Trophoblast cell (in vitro differentiated cells and primary cell): ENCODE data around the gene FLVCR2.
A peak's percentile ranks its signal among the peaks of the same experiment; 100 is the strongest.

Source experiments
- DNase-seq, 2 donors: peaks; one replicate each; pipeline ENCODE4 v3.0.0-alpha.2; 2016
- H2AFZ ChIP-seq: 2 replicates; pipeline ENCODE4 v1.6.1; 2013; ENCODE audit warnings: low read length, moderate library complexity, mild to moderate bottlenecking; ENCODE audit not compliant: insufficient read depth, poor library complexity
- H2AK5ac ChIP-seq: 2 replicates; pipeline ENCODE4 v1.6.1; 2013; ENCODE audit warnings: mild to moderate bottlenecking, low read length
- H2BK120ac ChIP-seq: 2 replicates; pipeline ENCODE4 v1.6.1; 2013; ENCODE audit warnings: low read length, mild to moderate bottlenecking, moderate library complexity; ENCODE audit not compliant: insufficient read depth, poor library complexity
- H2BK12ac ChIP-seq: 2 replicates; pipeline ENCODE4 v1.6.1; 2013; ENCODE audit warnings: mild to moderate bottlenecking, low read length, moderate library complexity
- H2BK5ac ChIP-seq: 2 replicates; pipeline ENCODE4 v1.6.1; 2013; ENCODE audit warnings: low read length, low read depth, moderate library complexity, mild to moderate bottlenecking; ENCODE audit not compliant: poor library complexity
- H3K14ac ChIP-seq: 2 replicates; pipeline ENCODE4 v1.6.1; 2013; ENCODE audit warnings: mild to moderate bottlenecking, low read length
- H3K18ac ChIP-seq: 2 replicates; pipeline ENCODE4 v1.6.1; 2013; ENCODE audit warnings: mild to moderate bottlenecking, low read length
- H3K23ac ChIP-seq: 2 replicates; pipeline ENCODE4 v1.6.1; 2013; ENCODE audit warnings: low read length
- H3K27ac ChIP-seq: 2 replicates; pipeline ENCODE4 v1.5.1; 2013; ENCODE audit warnings: low read depth, mild to moderate bottlenecking, inconsistent platforms, low read length, moderate library complexity
- H3K27me3 ChIP-seq: 2 replicates; pipeline ENCODE4 v1.6.1; 2013; ENCODE audit warnings: inconsistent platforms, mild to moderate bottlenecking, low read length, moderate library complexity; ENCODE audit not compliant: insufficient read depth
- H3K36me3 ChIP-seq, 2 experiments: 1 replicate in 1 of 2; 2 replicates in 1 of 2; pipeline ENCODE4 v1.6.1; 2013; ENCODE audit warnings: low read length in 2 of 2, mild to moderate bottlenecking in 2 of 2, moderate library complexity in 1 of 2; ENCODE audit not compliant: insufficient read depth in 2 of 2, control insufficient read depth in 1 of 2
- H3K4ac ChIP-seq: 2 replicates; pipeline ENCODE4 v1.6.1; 2013; ENCODE audit warnings: low read depth, mild to moderate bottlenecking, low read length, moderate library complexity
- H3K4me1 ChIP-seq, 2 experiments: 1 replicate in 1 of 2; 2 replicates in 1 of 2; pipeline ENCODE4 v1.6.1; 2013; ENCODE audit warnings: low read length in 2 of 2, mild to moderate bottlenecking in 2 of 2, moderate library complexity in 1 of 2; ENCODE audit not compliant: insufficient read depth in 2 of 2, control insufficient read depth in 1 of 2
- H3K4me2 ChIP-seq: 2 replicates; pipeline ENCODE4 v1.6.1; 2013; ENCODE audit warnings: inconsistent platforms, mild to moderate bottlenecking, low read length, moderate library complexity
- H3K4me3 ChIP-seq: 2 replicates; pipeline ENCODE4 v1.5.1; 2013; ENCODE audit warnings: mild to moderate bottlenecking, low read depth, low read length, inconsistent platforms
- H3K79me1 ChIP-seq: one replicate; pipeline ENCODE4 v1.6.1; 2013; ENCODE audit warnings: low read length
- H3K79me2 ChIP-seq: 2 replicates; pipeline ENCODE4 v1.6.1; 2013; ENCODE audit warnings: low read length, mild to moderate bottlenecking; ENCODE audit not compliant: control insufficient read depth, insufficient read depth, poor library complexity
- H3K9ac ChIP-seq: 2 replicates; pipeline ENCODE4 v1.6.1; 2013; ENCODE audit warnings: mild to moderate bottlenecking, low read length
- H3K9me3 ChIP-seq: 2 replicates; pipeline ENCODE4 v1.6.1; 2013; ENCODE audit warnings: low read depth, mild to moderate bottlenecking, control low read depth, inconsistent platforms, low read length; ENCODE audit not compliant: insufficient read depth
- H4K12ac ChIP-seq: 2 replicates; pipeline ENCODE4 v1.6.1; 2013; ENCODE audit warnings: low read depth, mild to moderate bottlenecking, low read length, moderate library complexity
- H4K8ac ChIP-seq: 2 replicates; pipeline ENCODE4 v1.6.1; 2013; ENCODE audit warnings: low read depth, mild to moderate bottlenecking, low read length, moderate library complexity
- H4K91ac ChIP-seq: one replicate; pipeline ENCODE4 v1.6.1; 2013; ENCODE audit warnings: low read depth, mild to moderate bottlenecking, low read length, moderate library complexity
- WGBS: extraction: QIAGEN DNeasy Blood & Tissue Kit; methylation state at CpG from one replicate; pipeline ENCODE4 v1.1.7; 2013; ENCODE audit warnings: missing lambda C conversion rate; ENCODE audit not compliant: insufficient read length, insufficient coverage; ENCODE audit errors: extremely low coverage; 5-methylcytosine and 5-hydroxymethylcytosine counted together

FLVCR2 gene

DNA sequence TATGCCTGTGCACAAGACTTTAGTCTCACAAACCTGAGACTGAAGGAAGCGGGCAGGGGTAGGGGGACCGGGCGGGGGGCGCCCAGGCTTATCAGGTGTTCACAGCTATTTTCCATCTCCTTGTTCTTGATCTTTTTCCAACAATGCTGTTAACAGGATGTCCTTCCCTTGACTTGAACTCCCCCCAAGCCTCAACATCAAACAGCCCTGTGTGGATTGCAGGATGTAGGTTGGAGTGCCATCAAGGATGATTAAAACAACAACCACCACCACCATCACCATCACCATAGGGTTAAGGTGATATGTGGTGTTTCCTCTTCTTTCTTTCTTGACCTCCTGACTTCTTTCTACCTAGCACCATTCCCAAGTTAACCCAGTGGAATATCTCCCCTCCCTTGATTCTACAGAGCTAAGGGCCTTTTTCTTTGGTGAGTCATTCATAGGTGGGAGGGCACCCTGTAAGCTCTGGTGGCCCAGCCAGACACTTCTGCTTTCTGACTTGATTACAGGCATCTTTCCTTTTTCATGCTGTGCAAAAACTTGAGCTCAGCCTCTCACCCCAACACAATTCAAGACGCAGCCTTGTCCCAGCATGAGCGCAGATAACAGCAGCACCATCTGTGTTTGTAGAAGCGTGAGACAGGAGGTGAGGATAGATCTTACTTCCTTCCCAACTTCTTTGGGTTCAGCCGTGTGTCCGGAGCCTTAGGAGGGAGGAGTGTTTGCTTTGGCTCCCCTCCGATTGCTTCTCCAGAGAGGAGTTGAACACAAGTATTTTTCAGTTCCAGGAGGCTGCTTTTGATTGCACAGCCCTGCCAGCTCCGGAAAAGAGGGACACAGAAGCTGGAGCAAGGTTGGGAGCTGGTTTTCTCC is 26.8 kb downstream of the FLVCR2 start:
- no CpG with 5 or more reads among the region's 11 CpGs for WGBS
- no peak overlapping the region for H3K4me3 ChIP-seq
- no peak overlapping the region for H3K4ac ChIP-seq
- no peaks in the 10 kb centered on the region for H3K36me3 ChIP-seq
- peak; percentile 73 to 84 for DNase-seq
- H3K27me3 ChIP-seq, result no peaks in the 10 kb centered on the region
- H3K23ac ChIP-seq, result no peak overlapping the region
- no peak overlapping the region for H2AFZ ChIP-seq
- H4K8ac ChIP-seq, result no peak overlapping the region
- no peak overlapping the region for H2BK5ac ChIP-seq
- H3K9ac ChIP-seq, result no peak overlapping the region
- H3K18ac ChIP-seq, result no peak overlapping the region
- no peak overlapping the region for H4K12ac ChIP-seq
- no peak overlapping the region for H4K91ac ChIP-seq
- no peaks in the 10 kb centered on the region for H3K79me1 ChIP-seq
- no peak overlapping the region for H2BK120ac ChIP-seq
- no peak overlapping the region for H3K27ac ChIP-seq
- H2AK5ac ChIP-seq, result no peak overlapping the region
- H3K9me3 ChIP-seq, result peaks cover 2% of the 10 kb centered on the region
- H3K4me1 ChIP-seq, result peaks cover 9 to 18% of the 10 kb centered on the region in 2 experiments
- no peak overlapping the region for H2BK12ac ChIP-seq
- H3K14ac ChIP-seq, result no peak overlapping the region
- no peak overlapping the region for H3K4me2 ChIP-seq
- H3K79me2 ChIP-seq, result no peaks in the 10 kb centered on the region

DNA sequence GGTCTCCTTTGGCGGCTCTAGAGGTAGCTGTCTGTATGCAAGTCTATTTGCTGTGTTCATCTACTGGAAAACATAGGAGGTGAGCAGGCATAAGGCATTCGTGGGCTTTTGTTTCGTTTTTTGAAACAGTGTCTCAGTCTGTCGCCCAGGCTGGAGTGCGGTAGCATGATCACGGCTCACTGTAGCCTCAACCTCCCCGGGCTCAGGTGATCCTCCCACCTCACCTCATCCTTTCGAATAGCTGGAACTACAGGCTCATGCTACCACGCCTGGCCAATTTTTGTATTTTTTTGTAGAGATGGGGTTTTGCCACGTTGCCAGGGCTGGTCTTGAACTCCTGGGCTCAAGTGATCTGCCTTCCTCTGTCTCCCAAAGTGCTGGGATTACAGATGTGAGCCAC is 27.5 kb downstream of the FLVCR2 start:
- Histone ChIP-seq H3K23ac (no peak overlapping the region), H3K4me2 (no peak overlapping the region), H2BK12ac (no peak overlapping the region), H2BK120ac (no peak overlapping the region), H3K27ac (no peak overlapping the region), H3K9ac (no peak overlapping the region), H3K4me1 (peaks cover 12 to 21% of the 10 kb centered on the region in 2 experiments), H4K8ac (no peak overlapping the region), H2BK5ac (no peak overlapping the region), H4K91ac (no peak overlapping the region), H3K27me3 (no peaks in the 10 kb centered on the region), H3K9me3 (peaks cover 2% of the 10 kb centered on the region), H3K79me2 (no peaks in the 10 kb centered on the region), H3K4ac (no peak overlapping the region), H3K18ac (no peak overlapping the region), H2AFZ (no peak overlapping the region), H3K4me3 (no peak overlapping the region), H3K79me1 (no peaks in the 10 kb centered on the region), H3K36me3 (no peaks in the 10 kb centered on the region), H2AK5ac (no peak overlapping the region), H3K14ac (no peak overlapping the region), H4K12ac (no peak overlapping the region)
- no peak for DNase-seq
- WGBS, result no CpG with 5 or more reads among the region's 10 CpGs

DNA sequence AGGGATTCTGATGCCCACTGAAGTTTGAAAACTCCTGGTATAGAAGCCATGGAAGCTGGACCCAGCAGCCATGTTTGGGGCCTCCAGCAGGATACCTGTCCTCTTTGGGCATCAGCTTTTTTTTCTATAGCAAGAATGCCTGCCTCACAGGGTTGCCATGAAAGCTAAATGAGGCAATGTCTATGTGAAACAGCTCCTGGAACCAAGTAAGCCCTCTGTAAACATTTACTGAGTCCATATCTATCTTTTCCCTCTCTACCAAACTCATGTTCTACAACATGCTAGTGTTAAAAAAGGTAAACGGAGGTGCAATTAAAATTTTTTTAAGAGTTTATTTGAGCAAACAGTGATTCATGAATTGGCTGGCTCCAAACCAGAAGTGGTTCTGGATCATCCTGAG is 28.6 kb downstream of the FLVCR2 start:
- peaks cover 12 to 21% of the 10 kb centered on the region in 2 experiments for H3K4me1 ChIP-seq
- no peak overlapping the region for H4K12ac ChIP-seq
- H3K27ac ChIP-seq, result no peak overlapping the region
- no peak overlapping the region for H4K91ac ChIP-seq
- H2AK5ac ChIP-seq, result no peak overlapping the region
- H2BK5ac ChIP-seq, result no peak overlapping the region
- no peak overlapping the region for H4K8ac ChIP-seq
- H2BK120ac ChIP-seq, result no peak overlapping the region
- H3K79me2 ChIP-seq, result no peaks in the 10 kb centered on the region
- H3K9ac ChIP-seq, result no peak overlapping the region
- H3K23ac ChIP-seq, result no peak overlapping the region
- H2AFZ ChIP-seq, result no peak overlapping the region
- no peak overlapping the region for H3K4me2 ChIP-seq
- no peak overlapping the region for H3K18ac ChIP-seq
- no CpG with 5 or more reads among the region's 1 CpG for WGBS
- no peak for DNase-seq
- no peaks in the 10 kb centered on the region for H3K79me1 ChIP-seq
- no peak overlapping the region for H3K4ac ChIP-seq
- H3K27me3 ChIP-seq, result no peaks in the 10 kb centered on the region
- no peak overlapping the region for H3K4me3 ChIP-seq
- no peaks in the 10 kb centered on the region for H3K36me3 ChIP-seq
- peaks cover 2% of the 10 kb centered on the region for H3K9me3 ChIP-seq
- no peak overlapping the region for H3K14ac ChIP-seq
- no peak overlapping the region for H2BK12ac ChIP-seq

DNA sequence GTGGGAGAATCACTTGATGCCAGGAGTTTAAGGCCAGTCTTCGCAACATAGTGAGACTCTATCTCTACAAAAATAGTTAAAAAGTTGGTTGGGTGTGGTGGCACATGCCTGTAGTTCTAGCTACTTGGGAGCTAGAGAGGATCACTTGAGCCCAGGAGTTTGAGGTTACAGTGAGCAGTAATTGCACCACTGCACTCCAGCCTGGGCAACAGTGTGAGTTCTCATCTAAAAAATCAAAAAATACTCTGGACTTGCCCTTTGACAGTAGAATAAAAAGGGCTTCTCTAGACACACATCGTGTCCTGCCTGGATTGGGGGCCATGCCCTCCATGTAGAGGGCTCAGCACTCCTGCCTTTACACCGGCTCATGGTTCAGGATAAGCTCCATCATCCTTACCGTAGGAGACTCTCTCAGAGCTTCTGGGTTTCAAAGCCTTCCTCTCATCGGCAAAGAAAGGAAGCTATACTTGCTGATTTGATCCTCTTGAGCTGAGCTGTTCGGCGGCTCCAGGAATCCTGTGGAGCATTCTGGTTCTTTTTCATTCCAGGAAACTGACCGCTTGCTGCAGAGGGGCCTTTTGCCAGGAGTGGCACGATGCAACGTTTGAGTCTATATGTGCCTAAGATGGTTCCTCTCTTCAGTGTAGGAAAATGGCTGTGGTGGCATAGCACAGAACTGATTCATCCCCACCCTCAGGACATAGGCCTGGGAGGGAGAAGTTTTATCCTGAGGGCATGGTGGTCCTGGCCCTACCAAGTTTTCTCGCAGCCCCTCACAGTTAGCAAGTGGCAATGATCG is 29.6 kb downstream of the FLVCR2 start:
- Histone ChIP-seq H4K91ac (no peak overlapping the region), H2AK5ac (no peak overlapping the region), H3K9me3 (peaks cover 2% of the 10 kb centered on the region), H3K14ac (no peak overlapping the region), H3K79me1 (no peaks in the 10 kb centered on the region), H4K12ac (no peak overlapping the region), H3K36me3 (no peaks in the 10 kb centered on the region), H3K4ac (no peak overlapping the region), H3K27me3 (no peaks in the 10 kb centered on the region), H2BK120ac (no peak overlapping the region), H3K18ac (peak overlapping the region; percentile 25), H2AFZ (no peak overlapping the region), H3K4me2 (no peak overlapping the region), H4K8ac (no peak overlapping the region), H3K9ac (no peak overlapping the region), H2BK12ac (no peak overlapping the region), H3K4me3 (no peak overlapping the region), H3K27ac (no peak overlapping the region), H3K79me2 (no peaks in the 10 kb centered on the region), H3K4me1 (peaks cover 12 to 21% of the 10 kb centered on the region in 2 experiments), H3K23ac (no peak overlapping the region), H2BK5ac (no peak overlapping the region)
- WGBS, result no CpG with 5 or more reads among the region's 12 CpGs
- peak; percentile 63 to 73 for DNase-seq
